Activated CD4-positive, alpha-beta T cell treated with anti-CD3 and anti-CD28 coated beads, Interleukin-2, amount 50 U/mL, for 24 hours (primary cell): ENCODE measurements around the gene FHIT.
"Not testable (repeated sequence)": the region's sequence is repeated elsewhere in the genome, so short reads cannot be mapped to it uniquely, and the experiment has no call there.

Experiments
- DNase-seq, 2 donors: peaks; one replicate each; pipeline ENCODE4 v3.0.0-alpha.2; 2020; ENCODE audit warnings: low read depth in 1 of 2, low spot score in 1 of 2

The FHIT gene

GRCh38 chr3:59820352-59820934 lies 1430.8 kb downstream of the FHIT start:
- DNase-seq, result peak in 1 of 2 donors; percentile 21

DNA sequence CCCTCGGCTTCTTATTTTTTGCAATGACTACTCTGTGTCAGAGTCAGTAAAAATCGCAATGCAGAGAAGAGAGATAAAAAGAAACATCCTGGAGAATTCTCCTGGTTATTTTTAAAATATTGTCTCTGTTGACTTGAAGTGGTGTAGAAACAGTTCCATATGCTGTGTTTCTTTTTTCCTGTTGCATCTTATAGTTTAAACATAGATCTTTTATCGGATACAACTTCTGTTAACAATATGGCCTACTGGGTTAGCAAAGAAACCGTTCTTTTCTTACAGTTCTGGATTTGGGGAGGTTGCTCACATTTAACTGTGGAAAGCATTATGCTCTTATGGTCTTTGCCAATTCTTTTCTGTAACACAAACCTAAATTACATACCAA lies 1432.3 kb downstream of the FHIT start:
- no peak for DNase-seq

DNA sequence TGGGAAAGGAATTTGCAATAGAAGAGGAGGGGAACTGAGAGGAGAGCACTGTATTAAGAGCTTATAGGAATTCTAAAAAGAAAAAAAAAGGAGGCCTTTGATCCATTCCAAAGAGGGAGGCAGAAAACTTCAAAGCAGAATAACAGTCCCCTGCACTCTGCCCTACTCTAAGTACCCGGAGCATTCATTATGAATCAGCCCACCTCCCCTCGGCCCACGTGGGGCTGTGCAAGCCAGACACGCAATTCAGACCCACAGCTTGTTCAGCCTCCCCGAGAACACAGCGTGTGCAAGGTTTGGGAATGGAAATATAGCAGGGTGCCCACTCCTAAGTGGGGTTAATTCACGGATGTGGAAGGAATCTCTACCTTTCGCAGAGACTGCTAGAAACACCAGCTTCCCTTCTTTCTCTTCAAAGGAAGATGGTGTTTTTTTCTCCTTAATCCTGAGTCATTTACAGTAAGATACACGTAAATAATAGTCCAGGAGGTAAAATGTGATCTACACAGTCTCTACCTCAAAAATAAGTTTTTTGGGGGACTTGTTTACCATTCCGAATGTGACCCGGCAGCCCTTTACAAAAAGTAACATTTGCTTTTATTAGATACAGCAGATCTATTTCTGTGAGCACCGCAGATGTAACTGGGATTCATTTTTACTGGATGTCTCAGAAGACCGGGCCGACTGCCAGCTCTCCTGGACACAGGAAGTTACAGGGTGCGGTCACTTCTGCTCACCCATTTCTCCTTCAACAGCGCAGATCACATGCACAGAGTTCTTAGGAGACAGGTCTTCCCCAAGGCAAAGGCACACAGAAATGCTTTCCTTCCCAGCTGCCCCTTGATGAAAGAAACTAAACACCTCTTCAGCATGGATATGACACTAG lies 1433.0 kb downstream of the FHIT start:
- no peak for DNase-seq

DNA sequence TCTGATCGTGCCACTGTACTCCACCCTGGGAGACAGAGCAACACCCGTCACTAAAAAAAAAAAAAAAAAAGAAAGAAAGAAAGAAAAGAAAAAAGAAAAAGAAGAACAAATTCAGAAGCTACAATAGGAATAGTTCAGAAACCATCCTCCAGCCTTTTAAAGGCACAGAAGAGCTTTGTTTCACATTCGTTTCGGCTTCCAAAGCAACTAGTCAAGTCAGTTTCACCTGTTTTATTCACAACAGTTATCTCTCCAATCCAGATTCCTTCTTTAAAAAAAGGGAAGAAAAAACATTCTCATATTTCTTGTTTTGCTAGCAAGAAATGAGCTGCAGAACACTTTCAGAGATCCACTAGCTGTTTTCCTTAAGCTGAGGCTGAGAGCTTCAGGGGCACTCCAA lies 1433.7 kb downstream of the FHIT start:
- DNase-seq, result no peak

- DNase-seq, result no peak
Measured at GRCh38 chr3:59816312-59816711, 1434.9 kb downstream of the FHIT start.

- DNase-seq, result no peak
Measured at GRCh38 chr3:59813148-59813538, 1438.1 kb downstream of the FHIT start.

DNA sequence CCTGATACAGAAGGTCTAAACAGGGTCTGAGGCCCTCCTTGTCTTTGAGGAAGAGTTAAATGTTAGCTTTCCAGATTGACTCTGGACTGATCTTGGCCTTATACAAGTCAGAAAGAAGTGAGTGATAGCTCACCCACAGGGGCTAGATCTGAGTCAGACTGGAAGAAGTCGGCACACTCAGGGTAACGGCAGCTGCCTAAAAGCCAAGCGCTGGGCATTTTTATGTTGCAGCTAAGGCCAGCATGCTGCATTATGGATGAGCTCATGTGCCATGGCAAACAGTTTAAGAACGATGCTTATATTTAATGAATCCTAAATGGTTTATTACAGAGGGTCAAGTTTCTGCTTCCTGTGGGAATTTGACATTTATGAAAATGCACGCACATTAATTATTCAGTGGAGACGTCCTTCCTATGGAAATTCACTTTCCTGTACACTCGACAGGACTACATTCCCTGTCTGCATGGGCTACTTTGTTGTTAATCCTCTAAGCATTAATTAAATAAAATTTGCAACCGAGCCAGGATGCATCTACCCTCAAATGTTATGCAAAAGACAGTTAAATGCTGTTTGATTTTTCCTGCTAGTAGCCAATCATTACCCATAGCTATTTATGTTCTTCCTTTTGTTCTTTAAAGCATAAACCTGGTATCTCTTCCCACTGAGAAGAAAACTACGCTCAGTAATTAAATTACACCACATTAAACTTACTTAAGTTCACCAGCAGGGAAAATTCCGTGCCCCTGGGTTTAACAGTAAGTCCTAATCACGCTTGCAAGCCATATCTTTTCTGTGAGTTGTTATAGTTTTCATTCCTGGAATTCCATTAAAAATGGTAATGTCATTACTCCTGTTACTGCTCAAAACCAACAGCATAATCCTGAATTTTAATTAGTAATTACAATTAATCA lies 1438.8 kb downstream of the FHIT start:
- no peak for DNase-seq

GRCh38 chr3:59811160-59811559 lies 1440.1 kb downstream of the FHIT start:
- no peak for DNase-seq

GRCh38 chr3:59810606-59811005 lies 1440.6 kb downstream of the FHIT start:
- DNase-seq, result no peak

- no peak for DNase-seq
Measured at GRCh38 chr3:59809710-59810444, 1441.4 kb downstream of the FHIT start.

GRCh38 chr3:59809016-59809415 lies 1442.2 kb downstream of the FHIT start:
- no peak for DNase-seq

DNA sequence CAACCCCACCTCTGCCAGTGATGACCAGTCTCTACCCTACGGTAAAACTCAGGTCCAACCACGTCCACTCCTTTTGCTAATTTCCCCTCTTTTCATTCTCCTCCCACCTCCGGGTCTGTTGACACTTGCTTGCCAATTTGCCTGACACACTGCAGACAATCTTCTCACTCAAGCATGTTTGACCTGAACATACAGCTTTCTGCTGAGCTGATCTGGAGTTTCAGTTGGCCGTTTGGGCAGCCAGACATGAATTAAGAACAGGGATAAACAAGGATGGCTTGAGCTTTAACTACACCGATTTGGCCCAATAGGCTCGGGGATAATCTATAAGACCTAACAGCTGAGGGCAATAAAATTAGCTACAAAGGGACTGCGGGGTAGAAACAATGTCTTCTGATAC lies 1442.8 kb downstream of the FHIT start:
- no peak for DNase-seq

GRCh38 chr3:59803268-59803667 lies 1448.0 kb downstream of the FHIT start:
- no peak for DNase-seq

- not testable (repeated sequence) for DNase-seq
Measured at GRCh38 chr3:59802453-59802852, 1448.8 kb downstream of the FHIT start.

- no peak for DNase-seq
Measured at GRCh38 chr3:59802045-59802444, 1449.2 kb downstream of the FHIT start.

GRCh38 chr3:59800481-59800880 lies 1450.8 kb downstream of the FHIT start:
- DNase-seq, result no peak

- no peak for DNase-seq
Measured at GRCh38 chr3:59798372-59799086, 1452.7 kb downstream of the FHIT start.

DNA sequence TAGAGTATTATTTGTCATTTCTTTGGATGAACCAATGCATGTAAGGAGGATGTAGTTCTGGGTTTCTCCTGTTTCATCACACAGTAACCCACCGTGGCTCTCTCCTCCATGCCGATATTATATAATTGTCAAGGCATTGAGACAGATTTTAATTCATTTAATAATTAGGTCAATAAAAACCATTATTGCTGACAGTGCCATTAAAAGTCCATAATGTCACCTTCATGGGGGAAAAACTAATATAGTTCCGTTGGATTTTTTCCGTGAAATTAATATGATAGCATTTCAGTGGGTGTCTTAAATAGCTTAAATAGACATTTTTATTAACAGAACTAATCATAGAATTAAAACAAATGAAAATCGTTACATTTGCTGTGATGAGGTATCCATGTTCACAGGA lies 1453.7 kb downstream of the FHIT start:
- DNase-seq, result no peak

GRCh38 chr3:59796456-59796855 lies 1454.8 kb downstream of the FHIT start:
- no peak for DNase-seq

DNA sequence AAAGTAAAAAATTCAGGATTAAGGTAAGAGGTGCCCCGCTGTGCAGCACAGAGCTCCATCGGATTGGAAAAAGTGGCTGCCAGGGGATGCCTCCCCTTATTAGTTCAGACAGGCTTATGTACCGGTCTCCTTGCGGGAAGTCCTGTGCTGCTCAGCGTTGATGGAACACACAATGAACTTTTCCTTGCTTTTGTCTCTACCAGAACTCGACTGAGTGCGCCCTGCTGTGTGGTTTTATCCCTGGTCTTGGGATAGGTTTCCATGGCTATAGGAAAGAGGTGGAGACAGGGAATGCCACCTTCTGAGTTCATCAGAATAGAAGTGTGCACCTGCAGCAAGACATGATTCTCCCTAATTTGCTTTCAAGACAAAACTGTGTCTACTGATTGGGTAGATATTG lies 1455.5 kb downstream of the FHIT start:
- no peak for DNase-seq
